K562 (cell line): ENCODE measurements around the gene SPRR2D. TPM values are rescaled to one million over a fixed set of nuclear protein-coding genes. Genes with fewer than 3 reads are reported as not detected.
A peak's percentile ranks its signal among the peaks of the same experiment; 100 is the strongest.
"Not testable (repeated sequence)": the region's sequence is repeated elsewhere in the genome, so short reads cannot be mapped to it uniquely, and the experiment has no call there.

Source experiments
- ATAC-seq: fragments of 200-7000 bp; cut with Tn5 transposase; 3 replicates; pipeline ENCODE4 v1.9.1; 2020; ENCODE audit warnings: moderate library complexity
- BruUV-seq: library from RNA; stranded (reverse); fragments of 400-500 nt; replicated peaks from 2 replicates; lab custom pipeline; 2021; lab: Mats Ljungman, UMichigan
- CTCF ChIA-PET: fragments of 300-600 bp; formaldehyde crosslinking; extraction: SDS; loops from one replicate; lab custom pipeline; 2021; ENCODE audit warnings: low intra/inter-chr PET ratio; lab: Yijun Ruan, JAX
- POLR2A ChIA-PET: fragments of 300-600, 350-650 bp; sonication (Branson Sonifier 250); formaldehyde crosslinking; extraction: SDS; loops from one replicate; lab custom pipeline; 2021; ENCODE audit warnings: antibody characterized with exemption, inconsistent platforms; lab: Yijun Ruan, JAX
- DNase-seq, 4 experiments: peaks; one replicate each; pipeline versions ENCODE4 v3.0.0 to v3.0.0-alpha.2; 2011 to 2018; ENCODE audit warnings: low spot score in 3 of 4, mixed read lengths in 3 of 4; ENCODE audit errors: extremely low read depth in 1 of 4
- FAIRE-seq: peaks from 2 replicates; lab custom pipeline; 2011; peaks lifted over from hg19 to GRCh38; lab: Jason Lieb, UNC
- H2AFZ ChIP-seq: 2 replicates; pipeline ENCODE4 v1.6.0; 2011; ENCODE audit warnings: low read depth, low read length, control low read depth, inconsistent platforms
- H3K27ac ChIP-seq: fragments of 200-600 bp; 3 replicates; pipeline ENCODE4 v1.8.0; 2011; ENCODE audit warnings: low read depth, mild to moderate bottlenecking, control low read depth, inconsistent platforms, low read length, moderate library complexity, mixed read lengths; ENCODE audit errors: extremely low read depth
- H3K27me3 ChIP-seq, 2 experiments: fragments of 300-600 bp in 1 of 2; 2 replicates in 1 of 2; 3 replicates in 1 of 2; pipeline versions ENCODE4 v1.6.0 to v1.8.0; 2011; ENCODE audit warnings: inconsistent platforms in 2 of 2, low read length in 2 of 2, mild to moderate bottlenecking in 1 of 2, mixed read lengths in 1 of 2, moderate library complexity in 1 of 2; ENCODE audit not compliant: control insufficient read depth in 2 of 2, insufficient read depth in 2 of 2
- H3K36me3 ChIP-seq: fragments of 300-600 bp; 3 replicates; pipeline ENCODE4 v1.8.0; 2011; ENCODE audit warnings: mild to moderate bottlenecking, low read length, inconsistent platforms; ENCODE audit not compliant: control insufficient read depth, insufficient read depth
- H3K4me1 ChIP-seq, 2 experiments: fragments of 200-600 bp in 1 of 2; replicated peaks in 1 of 2; 2 replicates in 1 of 2; 3 replicates in 1 of 2; pipeline versions ENCODE4 v1.5.1 to v1.8.0; 2011; ENCODE audit warnings: inconsistent platforms in 2 of 2, low read length in 2 of 2, mild to moderate bottlenecking in 1 of 2, mixed read lengths in 1 of 2, moderate library complexity in 1 of 2; ENCODE audit not compliant: control insufficient read depth in 2 of 2, insufficient read depth in 2 of 2
- H3K4me2 ChIP-seq: 2 replicates; pipeline ENCODE4 v1.6.1; 2011; ENCODE audit warnings: low read length, control low read depth, inconsistent platforms, mixed read lengths; ENCODE audit not compliant: insufficient read depth
- H3K4me3 ChIP-seq: fragments of 200-600 bp; sonication (generic), shearing (Covaris generic); 2 replicates; pipeline ENCODE4 v1.5.1; 2016; ENCODE audit warnings: control low read depth, inconsistent platforms
- H3K79me2 ChIP-seq: fragments of 200-600 bp; 3 replicates; pipeline ENCODE4 v1.8.0; 2011; ENCODE audit warnings: low read length, inconsistent platforms; ENCODE audit not compliant: control insufficient read depth, insufficient read depth
- H3K9ac ChIP-seq, 2 experiments: 2 replicates each; pipeline versions ENCODE4 v1.6.0 to v1.6.1; 2011; ENCODE audit warnings: low read depth in 2 of 2, low read length in 2 of 2, control low read depth in 1 of 2, inconsistent platforms in 1 of 2, mild to moderate bottlenecking in 1 of 2, mixed read lengths in 1 of 2; ENCODE audit not compliant: insufficient read depth in 1 of 2
- H3K9me1 ChIP-seq: one replicate; pipeline ENCODE4 v1.6.0; 2011; ENCODE audit warnings: inconsistent platforms, mild to moderate bottlenecking, low read length, moderate library complexity; ENCODE audit not compliant: control insufficient read depth, insufficient read depth
- H3K9me3 ChIP-seq: replicated peaks from 2 replicates; pipeline ENCODE4 v1.5.1; 2011; ENCODE audit warnings: low read depth, low read length, inconsistent platforms; ENCODE audit not compliant: control insufficient read depth, insufficient read depth
- H4K20me1 ChIP-seq: replicated peaks from 2 replicates; pipeline ENCODE4 v1.6.1; 2011; ENCODE audit warnings: low read length, inconsistent platforms, mixed read lengths; ENCODE audit not compliant: control insufficient read depth, insufficient read depth
- DMBX1 ChIP-seq: fragments of 250-450 bp; sonication (Bioruptor Pico); IDR thresholded peaks from 2 replicates; pipeline ENCODE4 v1.8.0; 2022; ENCODE audit warnings: inconsistent platforms, mild to moderate bottlenecking, moderate library complexity, borderline replicate concordance
- GTF2A2 ChIP-seq: IDR thresholded peaks from 2 replicates; pipeline ENCODE4 v1.6.1; 2016; ENCODE audit warnings: mild to moderate bottlenecking, missing genetic modification characterization, missing compliant biosample characterization
- SMAD3 ChIP-seq: fragments of 450-650 bp; formaldehyde crosslinking; conservative IDR thresholded peaks from 2 replicates; pipeline ENCODE4 v1.4.0; 2020; ENCODE audit warnings: mild to moderate bottlenecking
- SMAD4 ChIP-seq: fragments of 250-450 bp; sonication (Bioruptor Pico); conservative IDR thresholded peaks from 2 replicates; pipeline ENCODE4 v1.8.0; 2021; ENCODE audit warnings: inconsistent platforms, mild to moderate bottlenecking, moderate library complexity
- WGBS: fragments of 100-300 bp; shearing (Covaris generic); methylation state at CpG from one replicate; pipeline ENCODE4 v1.1.6; 2016; ENCODE audit warnings: low coverage, mixed read lengths; ENCODE audit not compliant: insufficient coverage; ENCODE audit errors: missing lambda C conversion rate; 5-methylcytosine and 5-hydroxymethylcytosine counted together
- in situ Hi-C: fragments of 300-500 bp; cut with MboI; formaldehyde crosslinking; loops from 4 replicates; pipeline ENCODE4 v1.15.0; 2018; ENCODE audit warnings: inconsistent platforms, mixed read lengths
- intact Hi-C: fragments of 100-400 bp; cut with micrococcal nuclease; formaldehyde crosslinking; loops from 2 replicates; pipeline ENCODE4 v1.14.2; 2022
- polyA plus RNA-seq, 8 experiments: library from polyadenylated mRNA; depleted of rRNA in 4 of 8; stranded (reverse) in 5 of 8; unstranded in 3 of 8; fragments of >200 nt; fragmentation: Nextera tagmentation in 2 of 8; fragmentation: Illumina TruSeq in 1 of 8; extraction: Ambion mirVana in 2 of 8; extraction: Trizol in 1 of 8; gene quantifications; 2 replicates each; pipeline versions ENCODE4 v1.2.1 to v1.2.3, GENCODE V29; 2011 to 2014; ENCODE audit warnings: inconsistent platforms in 1 of 8, missing spikeins in 1 of 8
- total RNA-seq, 7 experiments: library from RNA; depleted of rRNA in 6 of 7; stranded (reverse); fragments of >200 nt in 6 of 7; fragmentation: Illumina TruSeq in 2 of 7; extraction: Trizol in 2 of 7; gene quantifications; 2 replicates each; pipeline versions ENCODE4 v1.2.1 to v1.2.3, GENCODE V29; 2011 to 2021; ENCODE audit warnings: low replicate concordance in 1 of 7
- TF ChIP-seq, protein P1 (sequence below): fragments of 450-650 bp; formaldehyde crosslinking; IDR thresholded peaks from 2 replicates; pipeline ENCODE4 v1.4.0; 2022; ENCODE audit warnings: missing genetic modification characterization

SPRR2D gene
- total and polyA plus RNA-seq, 9 of the 15 experiments (the other 6 are each of a cell fraction or from before 2014, with no cell fraction given) = 0.91 to 5.1 (median 3.2) TPM; not detected in 1

DNA sequence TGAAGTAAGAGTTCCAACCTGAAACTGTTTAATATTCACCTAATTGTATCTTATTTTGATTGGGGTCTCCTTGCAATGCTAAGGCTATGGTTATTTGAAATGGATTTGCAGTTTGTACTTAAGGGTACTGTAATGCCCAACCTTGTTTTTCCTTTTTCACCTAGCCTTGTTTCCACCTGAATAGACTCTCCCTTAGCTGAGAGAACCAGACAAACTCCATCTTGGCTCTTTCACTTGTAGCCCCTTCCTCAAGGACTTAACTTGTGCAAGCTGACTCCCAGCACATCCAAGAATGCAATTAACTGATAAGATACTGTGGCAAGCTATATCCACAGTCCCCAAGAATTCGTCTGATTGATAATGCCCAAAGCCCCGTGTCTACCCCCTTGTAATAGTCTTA is 19.1 kb downstream of the SPRR2D start:
- in situ Hi-C loops, intact Hi-C loops, BruUV-seq, POLR2A ChIA-PET, H4K20me1 ChIP-seq, H3K27me3 ChIP-seq, H3K27ac ChIP-seq, H3K79me2 ChIP-seq, H3K36me3 ChIP-seq, H3K4me3 ChIP-seq, H3K4me2 ChIP-seq, FAIRE-seq, CTCF ChIA-PET, H3K9me1 ChIP-seq, H3K9me3 ChIP-seq, ATAC-seq, H2AFZ ChIP-seq, H3K9ac ChIP-seq, H3K4me1 ChIP-seq, DNase-seq: not testable (repeated sequence)
- 0% methylated on average over 2 of the region's 2 CpGs for WGBS
- 0 out of 2 replicates have a peak, but pooled peaks have one; percentile 52 for TF ChIP-seq SMAD4
- peak; percentile 64; the same call in 1 of the 2 replicates for TF ChIP-seq DMBX1 (CRISPR knock-in tag)
- TF ChIP-seq, protein P1, sequence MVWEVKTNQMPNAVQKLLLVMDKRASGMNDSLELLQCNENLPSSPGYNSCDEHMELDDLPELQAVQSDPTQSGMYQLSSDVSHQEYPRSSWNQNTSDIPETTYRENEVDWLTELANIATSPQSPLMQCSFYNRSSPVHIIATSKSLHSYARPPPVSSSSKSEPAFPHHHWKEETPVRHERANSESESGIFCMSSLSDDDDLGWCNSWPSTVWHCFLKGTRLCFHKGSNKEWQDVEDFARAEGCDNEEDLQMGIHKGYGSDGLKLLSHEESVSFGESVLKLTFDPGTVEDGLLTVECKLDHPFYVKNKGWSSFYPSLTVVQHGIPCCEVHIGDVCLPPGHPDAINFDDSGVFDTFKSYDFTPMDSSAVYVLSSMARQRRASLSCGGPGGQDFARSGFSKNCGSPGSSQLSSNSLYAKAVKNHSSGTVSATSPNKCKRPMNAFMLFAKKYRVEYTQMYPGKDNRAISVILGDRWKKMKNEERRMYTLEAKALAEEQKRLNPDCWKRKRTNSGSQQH (CRISPR knock-in tag) = peak; percentile 14; the same call in 1 of the 2 replicates
- 0 out of 2 replicates have a peak, but pooled peaks have one; percentile 54 for TF ChIP-seq SMAD3 (CRISPR knock-in tag)
- TF ChIP-seq GTF2A2 (tag) = 0 out of 2 replicates have a peak, but pooled peaks have one; percentile 55
